ENCODE data around the gene PCDHGA11.
"Not testable (repeated sequence)": the region's sequence is repeated elsewhere in the genome, so short reads cannot be mapped to it uniquely, and the experiment has no call there.

PCDHGA11 gene

DNA sequence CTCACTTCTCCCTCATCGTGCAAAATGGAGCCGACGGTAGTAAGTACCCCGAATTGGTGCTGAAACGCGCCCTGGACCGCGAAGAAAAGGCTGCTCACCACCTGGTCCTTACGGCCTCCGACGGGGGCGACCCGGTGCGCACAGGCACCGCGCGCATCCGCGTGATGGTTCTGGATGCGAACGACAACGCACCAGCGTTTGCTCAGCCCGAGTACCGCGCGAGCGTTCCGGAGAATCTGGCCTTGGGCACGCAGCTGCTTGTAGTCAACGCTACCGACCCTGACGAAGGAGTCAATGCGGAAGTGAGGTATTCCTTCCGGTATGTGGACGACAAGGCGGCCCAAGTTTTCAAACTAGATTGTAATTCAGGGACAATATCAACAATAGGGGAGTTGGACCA is 10.4 kb downstream of the PCDHGA11 start:
- no peak for DNase-seq

DNA sequence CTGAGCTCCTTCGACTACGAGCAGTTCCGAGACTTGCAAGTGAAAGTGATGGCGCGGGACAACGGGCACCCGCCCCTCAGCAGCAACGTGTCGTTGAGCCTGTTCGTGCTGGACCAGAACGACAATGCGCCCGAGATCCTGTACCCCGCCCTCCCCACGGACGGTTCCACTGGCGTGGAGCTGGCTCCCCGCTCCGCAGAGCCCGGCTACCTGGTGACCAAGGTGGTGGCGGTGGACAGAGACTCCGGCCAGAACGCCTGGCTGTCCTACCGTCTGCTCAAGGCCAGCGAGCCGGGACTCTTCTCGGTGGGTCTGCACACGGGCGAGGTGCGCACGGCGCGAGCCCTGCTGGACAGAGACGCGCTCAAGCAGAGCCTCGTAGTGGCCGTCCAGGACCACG is 11.5 kb downstream of the PCDHGA11 start:
- H3K4me3 ChIP-seq (ENCODE audit: low read depth, low read length); H3K27ac ChIP-seq; H3K27me3 ChIP-seq (ENCODE audit: insufficient read depth, low read depth, severe bottlenecking); H3K9me3 ChIP-seq (ENCODE audit: severe bottlenecking); H3K36me3 ChIP-seq; DNase-seq: not testable (repeated sequence)

More for the DNA sequence above, 10.4 kb downstream of the PCDHGA11 start:
- H3K36me3 ChIP-seq: no peaks in the 10 kb centered on the region
- TF ChIP-seq, protein P1, sequence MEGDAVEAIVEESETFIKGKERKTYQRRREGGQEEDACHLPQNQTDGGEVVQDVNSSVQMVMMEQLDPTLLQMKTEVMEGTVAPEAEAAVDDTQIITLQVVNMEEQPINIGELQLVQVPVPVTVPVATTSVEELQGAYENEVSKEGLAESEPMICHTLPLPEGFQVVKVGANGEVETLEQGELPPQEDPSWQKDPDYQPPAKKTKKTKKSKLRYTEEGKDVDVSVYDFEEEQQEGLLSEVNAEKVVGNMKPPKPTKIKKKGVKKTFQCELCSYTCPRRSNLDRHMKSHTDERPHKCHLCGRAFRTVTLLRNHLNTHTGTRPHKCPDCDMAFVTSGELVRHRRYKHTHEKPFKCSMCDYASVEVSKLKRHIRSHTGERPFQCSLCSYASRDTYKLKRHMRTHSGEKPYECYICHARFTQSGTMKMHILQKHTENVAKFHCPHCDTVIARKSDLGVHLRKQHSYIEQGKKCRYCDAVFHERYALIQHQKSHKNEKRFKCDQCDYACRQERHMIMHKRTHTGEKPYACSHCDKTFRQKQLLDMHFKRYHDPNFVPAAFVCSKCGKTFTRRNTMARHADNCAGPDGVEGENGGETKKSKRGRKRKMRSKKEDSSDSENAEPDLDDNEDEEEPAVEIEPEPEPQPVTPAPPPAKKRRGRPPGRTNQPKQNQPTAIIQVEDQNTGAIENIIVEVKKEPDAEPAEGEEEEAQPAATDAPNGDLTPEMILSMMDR (IDR thresholded peaks at IDR 0.05; ENCODE audit: low read depth, low read length): no peak
- no peak overlapping the region for H3K27ac ChIP-seq
- peaks cover 6% of the 10 kb centered on the region for H3K9me3 ChIP-seq (ENCODE audit: severe bottlenecking)
- H3K27me3 ChIP-seq (ENCODE audit: insufficient read depth, low read depth, severe bottlenecking): no peaks in the 10 kb centered on the region
- no peak overlapping the region for H3K4me3 ChIP-seq (ENCODE audit: low read depth, low read length)

DNA sequence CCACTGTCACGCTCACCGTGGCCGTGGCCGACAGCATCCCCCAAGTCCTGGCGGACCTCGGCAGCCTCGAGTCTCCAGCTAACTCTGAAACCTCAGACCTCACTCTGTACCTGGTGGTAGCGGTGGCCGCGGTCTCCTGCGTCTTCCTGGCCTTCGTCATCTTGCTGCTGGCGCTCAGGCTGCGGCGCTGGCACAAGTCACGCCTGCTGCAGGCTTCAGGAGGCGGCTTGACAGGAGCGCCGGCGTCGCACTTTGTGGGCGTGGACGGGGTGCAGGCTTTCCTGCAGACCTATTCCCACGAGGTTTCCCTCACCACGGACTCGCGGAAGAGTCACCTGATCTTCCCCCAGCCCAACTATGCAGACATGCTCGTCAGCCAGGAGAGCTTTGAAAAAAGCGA is 11.9 kb downstream of the PCDHGA11 start:
- H3K36me3 ChIP-seq; H3K27ac ChIP-seq; DNase-seq; H3K4me3 ChIP-seq (ENCODE audit: low read depth, low read length); H3K27me3 ChIP-seq (ENCODE audit: insufficient read depth, low read depth, severe bottlenecking); H3K9me3 ChIP-seq (ENCODE audit: severe bottlenecking): not testable (repeated sequence)

DNA sequence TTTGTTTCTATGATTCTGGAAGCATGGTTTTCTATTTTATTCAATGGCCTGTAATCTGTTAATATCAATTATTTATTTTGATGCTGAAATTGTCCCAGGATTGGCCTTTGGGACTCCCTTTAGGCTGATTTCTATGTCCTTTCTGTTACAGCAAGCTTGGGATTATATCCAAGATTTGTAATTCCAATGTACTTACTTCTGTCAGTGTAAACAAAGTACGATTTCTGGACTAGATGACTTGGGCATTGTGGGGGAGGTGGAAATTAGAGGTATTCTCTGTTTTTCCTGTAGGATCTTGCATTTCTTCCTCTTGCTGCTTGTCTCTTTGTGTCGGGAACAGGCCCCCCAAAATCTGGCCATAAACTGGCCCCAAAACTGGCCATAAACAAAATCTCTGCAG is 13.2 kb downstream of the PCDHGA11 start:
- TF ChIP-seq, protein P1 (IDR thresholded peaks at IDR 0.05; ENCODE audit: low read depth, low read length): no peak
- Histone ChIP-seq H3K4me3 (ENCODE audit: low read depth, low read length) (no peak overlapping the region), H3K36me3 (no peaks in the 10 kb centered on the region), H3K9me3 (ENCODE audit: severe bottlenecking) (no peaks in the 10 kb centered on the region), H3K27ac (no peak overlapping the region), H3K27me3 (ENCODE audit: insufficient read depth, low read depth, severe bottlenecking) (no peaks in the 10 kb centered on the region)
- no peak for DNase-seq

DNA sequence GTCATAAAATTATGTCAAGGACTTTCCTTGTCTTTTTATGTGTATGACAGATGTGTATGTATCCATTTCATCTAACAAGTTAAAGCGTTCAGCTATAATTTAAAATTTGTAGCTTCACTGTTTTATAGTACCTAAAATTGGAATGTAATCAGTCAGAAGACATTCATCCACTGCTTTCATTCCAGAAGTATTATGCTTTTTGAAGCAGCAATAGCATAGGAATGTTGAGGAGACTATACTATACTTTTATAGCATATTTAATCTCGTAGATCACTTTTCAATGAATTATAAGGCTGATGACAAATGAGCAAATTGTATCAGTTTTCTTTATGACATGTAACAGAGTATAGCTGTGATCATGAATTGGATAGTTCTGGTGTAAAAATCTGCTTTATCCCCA is 16.4 kb downstream of the PCDHGA11 start:
- Histone ChIP-seq H3K4me3 (ENCODE audit: low read depth, low read length) (no peak overlapping the region), H3K9me3 (ENCODE audit: severe bottlenecking) (no peaks in the 10 kb centered on the region), H3K27me3 (ENCODE audit: insufficient read depth, low read depth, severe bottlenecking) (no peaks in the 10 kb centered on the region), H3K36me3 (no peaks in the 10 kb centered on the region), H3K27ac (no peak overlapping the region)
- TF ChIP-seq, protein P1 (IDR thresholded peaks at IDR 0.05; ENCODE audit: low read depth, low read length): no peak
- DNase-seq: no peak

DNA sequence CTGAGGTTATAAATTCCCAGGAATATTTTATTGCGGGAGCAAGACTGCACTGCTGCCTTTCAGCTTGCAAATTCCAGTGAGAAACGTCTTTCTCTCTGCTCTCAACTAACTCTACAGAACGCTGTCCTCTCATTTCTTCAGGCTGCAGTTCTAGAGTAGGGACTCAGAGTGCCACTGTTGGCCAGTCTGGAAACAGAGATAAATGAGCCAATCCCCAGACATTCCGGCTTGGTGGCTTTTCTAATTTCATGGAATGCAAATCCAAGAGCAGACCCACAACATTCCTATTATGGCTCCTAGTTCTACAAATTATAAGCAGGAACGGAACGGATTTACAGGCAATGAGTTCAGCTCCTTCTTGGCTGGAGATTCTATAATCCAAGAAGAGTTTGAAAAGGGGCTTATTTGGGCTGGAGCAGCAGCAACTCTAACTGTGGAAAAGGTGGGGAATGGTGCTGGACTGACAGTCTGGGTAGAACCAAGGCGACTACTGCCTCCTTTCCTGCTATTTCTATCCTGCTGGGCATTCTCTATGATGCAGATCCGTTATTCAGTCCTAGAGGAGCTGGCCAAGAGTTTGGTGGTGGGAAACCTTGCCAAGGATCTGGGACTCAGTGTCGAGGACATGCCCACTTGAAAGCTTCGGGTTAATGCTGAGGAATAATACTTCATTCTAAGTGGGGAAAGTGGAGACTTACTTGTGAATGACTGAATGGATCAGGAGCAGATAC is 18.7 kb downstream of the PCDHGA11 start:
- no peaks in the 10 kb centered on the region for H3K27me3 ChIP-seq (ENCODE audit: insufficient read depth, low read depth, severe bottlenecking)
- no peak overlapping the region for H3K4me3 ChIP-seq (ENCODE audit: low read depth, low read length)
- TF ChIP-seq, protein P1 (IDR thresholded peaks at IDR 0.05; ENCODE audit: low read depth, low read length): no peak
- no peaks in the 10 kb centered on the region for H3K9me3 ChIP-seq (ENCODE audit: severe bottlenecking)
- no peaks in the 10 kb centered on the region for H3K36me3 ChIP-seq
- DNase-seq: no peak
- no peak overlapping the region for H3K27ac ChIP-seq

DNA sequence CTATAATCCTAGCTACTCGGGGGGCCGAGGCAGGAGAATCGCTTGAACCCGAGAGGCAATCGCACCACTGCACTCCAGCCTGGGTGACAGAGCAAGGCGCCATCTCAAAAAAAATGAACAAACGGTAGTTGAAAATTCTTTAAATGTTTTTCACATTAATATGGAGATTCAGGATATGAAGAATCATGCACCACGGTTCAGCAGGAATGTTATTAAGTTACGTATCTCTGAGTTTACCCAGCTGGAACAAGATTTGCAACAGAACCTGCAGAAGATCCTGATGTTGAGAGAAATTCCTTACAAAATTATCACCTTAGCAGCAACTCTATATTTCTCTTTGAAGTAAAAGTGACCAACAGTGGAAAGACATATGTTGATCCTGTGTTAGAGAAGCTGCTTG is 19.5 kb downstream of the PCDHGA11 start:
- no peaks in the 10 kb centered on the region for H3K9me3 ChIP-seq (ENCODE audit: severe bottlenecking)
- H3K27me3 ChIP-seq (ENCODE audit: insufficient read depth, low read depth, severe bottlenecking): no peaks in the 10 kb centered on the region
- DNase-seq: no peak
- no peak overlapping the region for H3K27ac ChIP-seq
- TF ChIP-seq, protein P1 (IDR thresholded peaks at IDR 0.05; ENCODE audit: low read depth, low read length): no peak
- H3K36me3 ChIP-seq: no peaks in the 10 kb centered on the region
- H3K4me3 ChIP-seq (ENCODE audit: low read depth, low read length): no peak overlapping the region

Measured in WERI-Rb-1 (cell line).